ENCODE data around the gene OBSCN. TPM values are rescaled to one million over a fixed set of nuclear protein-coding genes. Genes with fewer than 3 reads are reported as not detected.

Gene OBSCN
- total and polyA plus RNA-seq, 2 of the 13 experiments (the other 11 are each of a cell fraction or from before 2014, with no cell fraction given) = 0.20 TPM

DNA sequence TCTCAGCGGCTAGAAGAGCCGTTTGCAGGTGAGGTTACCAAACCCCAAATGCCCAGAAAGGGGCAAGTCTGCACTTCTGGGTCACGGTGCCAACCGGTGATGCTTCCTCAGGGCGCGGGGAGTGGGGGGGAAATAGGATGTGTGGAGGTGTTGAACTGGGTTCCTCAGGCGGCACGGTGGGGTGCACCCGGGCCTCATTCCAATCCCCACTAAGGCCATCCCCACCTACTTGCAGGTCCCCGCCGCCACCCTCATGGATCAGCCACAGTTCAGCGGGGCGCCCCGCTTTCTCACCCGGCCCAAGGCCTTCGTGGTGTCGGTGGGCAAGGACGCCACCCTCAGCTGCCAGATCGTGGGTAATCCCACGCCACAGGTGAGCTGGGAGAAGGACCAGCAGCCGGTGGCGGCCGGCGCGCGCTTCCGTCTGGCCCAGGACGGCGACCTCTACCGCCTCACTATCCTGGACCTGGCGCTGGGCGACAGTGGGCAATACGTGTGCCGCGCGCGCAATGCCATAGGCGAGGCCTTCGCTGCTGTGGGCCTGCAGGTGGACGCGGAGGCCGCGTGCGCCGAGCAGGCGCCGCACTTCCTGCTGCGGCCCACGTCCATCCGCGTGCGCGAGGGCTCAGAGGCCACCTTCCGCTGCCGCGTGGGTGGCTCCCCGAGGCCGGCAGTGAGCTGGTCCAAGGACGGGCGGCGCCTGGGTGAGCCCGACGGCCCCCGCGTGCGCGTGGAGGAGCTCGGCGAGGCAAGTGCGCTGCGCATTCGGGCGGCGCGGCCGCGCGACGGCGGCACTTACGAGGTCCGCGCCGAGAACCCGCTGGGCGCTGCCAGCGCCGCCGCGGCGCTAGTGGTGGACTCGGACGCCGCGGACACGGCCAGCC is 3.9 kb downstream of the OBSCN start:
- ChIA-PET CTCF (ENCODE audit: low intra/inter-chr PET ratio, low total read pairs) (no interaction called here), POLR2A (no interaction called here)
- no peak for ATAC-seq
- Histone ChIP-seq H3K27me3 (ENCODE audit: control insufficient read depth in 1 of 2, insufficient read depth in 2 of 2, low read length in 2 of 2) (peaks cover 4 to 28% of the 10 kb centered on the region in 2 experiments; a peak in 4 of 5 replicates), H3K4me2 (ENCODE audit: low read depth, low read length) (no peak overlapping the region), H3K4me1 (ENCODE audit: insufficient read depth, low read length) (no peaks in the 10 kb centered on the region), H3K9ac (ENCODE audit: insufficient read depth, low read depth, low read length) (no peak overlapping the region), H4K20me1 (ENCODE audit: insufficient read depth, low read length) (no peaks in the 10 kb centered on the region), H3K27ac (ENCODE audit: extremely low read length, insufficient read depth, low read length) (no peak overlapping the region), H3K9me3 (ENCODE audit: low read length) (no peaks in the 10 kb centered on the region), H3K4me3 (replicated peaks in 1 of 3; ENCODE audit: insufficient read depth in 1 of 3, low read depth in 2 of 3, low read length in 3 of 3) (no peak overlapping the region), H3K36me3 (replicated peaks in 1 of 2; ENCODE audit: control insufficient read depth in 1 of 2, insufficient read depth in 2 of 2, low read length in 2 of 2) (no peaks in the 10 kb centered on the region), H2AFZ (ENCODE audit: low read length) (no peak overlapping the region), H3K79me2 (ENCODE audit: insufficient read depth, low read length) (no peaks in the 10 kb centered on the region)
- no peak for DNase-seq (ENCODE audit: low spot score)
- BruUV-seq (replicated peaks) = no TSS peak
- in situ Hi-C loops (cut with HindIII; ENCODE audit: extremely low pct_ligation_motif_present, low pct_unique_long_range_greater_than_20kb) (no loop called here), intact Hi-C loops (cut with micrococcal nuclease; ENCODE audit: unreplicated experiment) (no loop called here)
- no peak for FAIRE-seq
- TF ChIP-seq, protein P1, sequence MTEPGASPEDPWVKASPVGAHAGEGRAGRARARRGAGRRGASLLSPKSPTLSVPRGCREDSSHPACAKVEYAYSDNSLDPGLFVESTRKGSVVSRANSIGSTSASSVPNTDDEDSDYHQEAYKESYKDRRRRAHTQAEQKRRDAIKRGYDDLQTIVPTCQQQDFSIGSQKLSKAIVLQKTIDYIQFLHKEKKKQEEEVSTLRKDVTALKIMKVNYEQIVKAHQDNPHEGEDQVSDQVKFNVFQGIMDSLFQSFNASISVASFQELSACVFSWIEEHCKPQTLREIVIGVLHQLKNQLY (CRISPR knock-in tag; IDR thresholded peaks at IDR 0.05) = no peak
- no peak for TF ChIP-seq SMAD9 (CRISPR knock-in tag; IDR thresholded peaks at IDR 0.05)
- TF ChIP-seq, protein P2, sequence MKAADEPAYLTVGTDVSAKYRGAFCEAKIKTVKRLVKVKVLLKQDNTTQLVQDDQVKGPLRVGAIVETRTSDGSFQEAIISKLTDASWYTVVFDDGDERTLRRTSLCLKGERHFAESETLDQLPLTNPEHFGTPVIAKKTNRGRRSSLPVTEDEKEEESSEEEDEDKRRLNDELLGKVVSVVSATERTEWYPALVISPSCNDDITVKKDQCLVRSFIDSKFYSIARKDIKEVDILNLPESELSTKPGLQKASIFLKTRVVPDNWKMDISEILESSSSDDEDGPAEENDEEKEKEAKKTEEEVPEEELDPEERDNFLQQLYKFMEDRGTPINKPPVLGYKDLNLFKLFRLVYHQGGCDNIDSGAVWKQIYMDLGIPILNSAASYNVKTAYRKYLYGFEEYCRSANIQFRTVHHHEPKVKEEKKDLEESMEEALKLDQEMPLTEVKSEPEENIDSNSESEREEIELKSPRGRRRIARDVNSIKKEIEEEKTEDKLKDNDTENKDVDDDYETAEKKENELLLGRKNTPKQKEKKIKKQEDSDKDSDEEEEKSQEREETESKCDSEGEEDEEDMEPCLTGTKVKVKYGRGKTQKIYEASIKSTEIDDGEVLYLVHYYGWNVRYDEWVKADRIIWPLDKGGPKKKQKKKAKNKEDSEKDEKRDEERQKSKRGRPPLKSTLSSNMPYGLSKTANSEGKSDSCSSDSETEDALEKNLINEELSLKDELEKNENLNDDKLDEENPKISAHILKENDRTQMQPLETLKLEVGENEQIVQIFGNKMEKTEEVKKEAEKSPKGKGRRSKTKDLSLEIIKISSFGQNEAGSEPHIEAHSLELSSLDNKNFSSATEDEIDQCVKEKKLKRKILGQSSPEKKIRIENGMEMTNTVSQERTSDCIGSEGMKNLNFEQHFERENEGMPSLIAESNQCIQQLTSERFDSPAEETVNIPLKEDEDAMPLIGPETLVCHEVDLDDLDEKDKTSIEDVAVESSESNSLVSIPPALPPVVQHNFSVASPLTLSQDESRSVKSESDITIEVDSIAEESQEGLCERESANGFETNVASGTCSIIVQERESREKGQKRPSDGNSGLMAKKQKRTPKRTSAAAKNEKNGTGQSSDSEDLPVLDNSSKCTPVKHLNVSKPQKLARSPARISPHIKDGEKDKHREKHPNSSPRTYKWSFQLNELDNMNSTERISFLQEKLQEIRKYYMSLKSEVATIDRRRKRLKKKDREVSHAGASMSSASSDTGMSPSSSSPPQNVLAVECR (CRISPR knock-in tag; IDR thresholded peaks at IDR 0.05; ENCODE audit: borderline replicate concordance) = no peak
- TF ChIP-seq TOPORS (CRISPR knock-in tag; IDR thresholded peaks at IDR 0.05) = no peak
- TF ChIP-seq TSC22D2 (CRISPR knock-in tag; IDR thresholded peaks at IDR 0.05; ENCODE audit: borderline replicate concordance) = no peak
- TF ChIP-seq POLR2AphosphoS2 (IDR thresholded peaks at IDR 0.05; ENCODE audit: low read depth, low read length) = no peak
- TF ChIP-seq BORCS8-MEF2B (CRISPR knock-in tag; IDR thresholded peaks at IDR 0.05) = no peak
- no peak for TF ChIP-seq GZF1 (CRISPR knock-in tag; IDR thresholded peaks at IDR 0.05)
- no peak for TF ChIP-seq PITX1 (CRISPR knock-in tag; IDR thresholded peaks at IDR 0.05)
- no peak for TF ChIP-seq CCAR2 (optimal IDR thresholded peaks at IDR 0.05; ENCODE audit: low read depth, low read length)
- no peak for TF ChIP-seq ZNF160 (CRISPR knock-in tag; IDR thresholded peaks at IDR 0.05)
- TF ChIP-seq, protein P3, sequence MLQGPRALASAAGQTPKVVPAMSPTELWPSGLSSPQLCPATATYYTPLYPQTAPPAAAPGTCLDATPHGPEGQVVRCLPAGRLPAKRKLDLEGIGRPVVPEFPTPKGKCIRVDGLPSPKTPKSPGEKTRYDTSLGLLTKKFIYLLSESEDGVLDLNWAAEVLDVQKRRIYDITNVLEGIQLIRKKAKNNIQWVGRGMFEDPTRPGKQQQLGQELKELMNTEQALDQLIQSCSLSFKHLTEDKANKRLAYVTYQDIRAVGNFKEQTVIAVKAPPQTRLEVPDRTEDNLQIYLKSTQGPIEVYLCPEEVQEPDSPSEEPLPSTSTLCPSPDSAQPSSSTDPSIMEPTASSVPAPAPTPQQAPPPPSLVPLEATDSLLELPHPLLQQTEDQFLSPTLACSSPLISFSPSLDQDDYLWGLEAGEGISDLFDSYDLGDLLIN (CRISPR knock-in tag; IDR thresholded peaks at IDR 0.05; ENCODE audit: borderline replicate concordance) = no peak
- 88% methylated on average over 73 of the region's 96 CpGs for WGBS (ENCODE audit: low lambda C conversion rate)
